ENCODE data around the gene PGA3.
"Not testable (repeated sequence)": the region's sequence is repeated elsewhere in the genome, so short reads cannot be mapped to it uniquely, and the experiment has no call there.

PGA3 gene

DNA sequence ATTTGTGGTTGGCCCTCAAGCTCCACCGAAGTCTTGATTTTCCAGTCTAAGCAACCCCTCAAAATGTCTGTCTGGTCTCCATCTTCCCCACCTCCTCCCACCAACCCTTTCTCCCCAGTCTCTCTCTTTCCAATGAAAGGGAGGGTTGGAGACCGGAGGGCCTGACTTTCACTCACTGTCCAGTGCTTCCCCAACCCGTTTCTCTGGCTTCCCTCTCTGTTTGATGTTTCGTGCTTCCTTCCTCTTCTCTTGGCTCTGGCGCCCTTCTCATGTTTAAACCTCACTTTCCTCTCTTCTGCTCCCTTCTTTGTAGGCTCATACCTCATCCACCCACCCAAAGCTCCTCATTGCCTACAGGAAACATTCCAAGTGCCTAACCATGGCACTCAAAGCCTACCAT, 31.0 kb upstream of the PGA3 start:
- no peak for DNase-seq

DNA sequence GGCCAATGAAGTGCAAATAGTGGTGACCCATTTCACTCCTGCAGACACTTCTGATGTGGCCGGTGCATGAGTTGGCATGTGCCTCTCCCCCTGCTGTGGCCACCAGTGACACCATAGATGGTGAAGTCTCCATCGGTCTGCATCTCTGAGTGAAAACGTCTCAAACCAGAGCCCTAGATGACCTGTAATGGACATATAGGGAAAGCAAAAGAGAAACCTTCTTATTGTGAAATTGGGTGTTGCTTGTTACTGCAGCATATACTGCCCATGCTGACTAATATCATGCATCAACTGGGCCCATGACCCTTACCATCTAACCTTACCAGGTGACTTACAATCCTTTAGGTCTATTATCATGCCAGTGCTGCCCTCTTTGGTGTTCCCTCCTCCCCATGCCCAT, 30.4 kb upstream of the PGA3 start:
- no peak for DNase-seq

DNA sequence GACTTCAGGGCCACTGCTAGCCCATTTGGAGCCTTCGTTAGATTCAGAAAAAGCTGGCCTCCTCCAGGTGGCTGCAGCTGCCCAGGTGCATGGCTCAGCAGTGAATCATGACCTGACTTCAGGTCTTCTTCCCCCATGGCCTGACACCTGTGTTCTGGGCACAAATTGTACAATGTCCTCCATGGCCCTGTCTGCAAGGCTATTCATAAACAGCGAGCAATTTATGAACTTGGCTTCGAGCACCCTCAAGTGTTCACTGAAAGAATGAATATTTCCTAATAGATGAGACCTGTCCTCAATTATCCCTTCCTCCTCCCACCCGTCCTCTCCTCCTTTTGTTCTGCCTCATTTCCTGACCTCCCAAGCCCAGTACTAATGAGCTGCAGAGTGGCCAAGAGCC, 29.9 kb upstream of the PGA3 start:
- DNase-seq: no peak

DNA sequence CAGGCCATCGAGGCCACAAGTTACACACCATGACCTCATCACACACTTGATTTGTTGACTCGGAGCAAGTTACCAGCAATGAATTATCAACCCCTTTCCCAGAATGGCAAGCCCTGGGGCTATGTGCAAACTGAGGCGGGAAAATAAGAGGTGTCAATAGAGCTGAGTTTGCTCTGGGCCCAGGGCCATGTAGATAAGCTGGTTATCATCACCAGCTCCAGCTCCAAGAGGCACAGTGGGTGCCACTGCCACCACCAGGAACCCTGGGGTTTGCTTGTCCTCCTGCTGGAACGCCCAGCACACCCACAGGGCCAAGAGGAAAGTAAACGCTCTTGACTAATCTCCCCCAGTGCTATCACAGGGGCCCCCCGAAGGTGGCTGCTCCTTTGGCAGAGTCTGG, 29.0 kb upstream of the PGA3 start:
- DNase-seq: no peak

DNA sequence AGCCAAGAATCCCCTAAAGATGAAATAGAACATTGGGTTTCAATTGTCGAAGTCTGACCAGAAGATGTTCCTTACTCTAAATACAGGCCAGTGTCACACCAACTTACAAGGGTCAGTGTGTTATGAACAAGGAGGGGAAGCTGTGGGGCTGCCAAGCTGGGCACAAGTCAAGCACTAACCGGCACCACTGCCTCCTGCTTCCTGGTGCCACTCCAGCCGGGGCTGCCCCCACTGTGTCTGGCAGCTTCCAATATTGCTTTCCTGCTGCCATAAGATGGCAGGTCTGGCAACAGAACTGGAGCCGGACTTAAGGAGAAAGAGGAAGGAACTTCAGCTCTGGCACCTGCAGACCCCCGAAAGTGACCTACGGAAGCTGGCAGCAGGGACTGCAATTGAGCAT, 28.4 kb upstream of the PGA3 start:
- no peak for DNase-seq

DNA sequence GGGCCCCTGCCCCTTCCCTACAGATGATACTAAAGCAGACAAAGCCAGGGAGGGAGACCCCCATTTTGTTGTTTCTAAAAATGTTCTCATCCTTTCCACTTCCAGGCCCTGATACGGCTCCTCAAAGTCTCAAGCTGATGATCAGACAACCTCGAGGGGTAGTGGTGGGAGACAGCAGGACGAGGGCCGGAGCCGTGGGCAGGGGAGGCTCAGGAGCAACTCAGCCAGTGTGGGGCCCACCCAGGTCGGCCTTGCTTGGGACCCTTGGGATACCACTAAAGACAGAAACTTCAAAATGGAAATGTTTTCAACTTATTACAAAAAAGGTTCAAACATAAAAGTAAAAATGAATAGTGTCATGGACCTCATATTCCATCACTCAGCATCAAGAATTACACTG, 26.9 kb upstream of the PGA3 start:
- no peak for DNase-seq

DNA sequence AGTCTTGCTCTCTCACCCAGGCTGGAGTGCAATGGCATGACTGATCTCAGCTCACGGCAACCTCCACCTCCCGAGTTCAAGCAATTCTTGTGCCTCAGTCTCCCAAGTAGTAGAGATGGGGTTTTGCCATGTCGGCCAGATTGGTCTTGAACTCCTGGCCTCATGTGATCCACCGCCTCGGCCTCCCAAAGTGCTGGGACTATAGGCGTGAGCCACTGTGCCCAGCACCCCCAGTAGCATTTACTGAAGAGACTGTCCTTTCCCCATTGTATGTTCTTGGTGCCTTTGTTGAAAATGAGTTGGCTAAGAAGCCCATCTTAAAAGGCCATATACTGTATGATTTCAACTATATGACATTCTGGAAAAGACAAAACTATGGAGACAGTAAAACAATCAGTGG, 23.1 kb upstream of the PGA3 start:
- not testable (repeated sequence) for DNase-seq

DNA sequence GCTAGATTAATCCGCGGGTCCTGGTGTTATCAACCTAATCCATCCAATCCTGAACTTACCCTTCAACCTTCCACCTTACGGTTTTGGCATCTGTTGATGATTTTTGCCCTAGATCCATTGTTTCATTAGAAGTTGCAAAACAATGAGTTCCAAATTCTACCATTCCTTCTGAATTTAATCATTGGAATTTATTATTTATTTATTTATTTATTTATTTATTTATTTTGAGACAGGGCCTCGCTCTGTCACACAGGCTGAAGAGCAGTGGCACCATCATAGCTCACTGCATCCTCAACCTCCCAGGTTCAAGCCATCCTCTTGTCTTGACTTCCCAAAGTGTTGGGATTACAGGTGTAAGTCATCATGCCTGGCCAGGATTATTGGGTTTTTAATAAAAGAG, 21.8 kb upstream of the PGA3 start:
- no peak for DNase-seq

DNA sequence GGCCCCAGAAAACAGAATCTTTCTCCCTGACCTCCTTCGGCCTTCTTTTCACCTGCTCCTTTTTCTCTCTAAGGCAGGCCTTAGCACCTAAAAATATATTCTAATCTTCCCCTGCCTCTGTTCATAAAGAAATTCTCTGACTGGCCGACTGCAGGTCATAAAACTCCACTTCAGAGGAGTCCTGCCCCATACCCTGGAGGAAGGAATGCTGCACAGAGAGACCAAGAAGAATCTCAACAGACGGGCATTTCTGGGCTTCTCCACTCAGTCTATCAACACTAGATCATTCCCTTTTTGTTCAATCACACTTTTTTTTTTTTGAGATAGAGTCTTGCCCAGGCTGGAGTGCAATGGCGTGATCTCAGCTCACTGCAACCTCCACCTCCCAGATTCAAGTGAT, 19.7 kb upstream of the PGA3 start:
- DNase-seq: no peak

DNA sequence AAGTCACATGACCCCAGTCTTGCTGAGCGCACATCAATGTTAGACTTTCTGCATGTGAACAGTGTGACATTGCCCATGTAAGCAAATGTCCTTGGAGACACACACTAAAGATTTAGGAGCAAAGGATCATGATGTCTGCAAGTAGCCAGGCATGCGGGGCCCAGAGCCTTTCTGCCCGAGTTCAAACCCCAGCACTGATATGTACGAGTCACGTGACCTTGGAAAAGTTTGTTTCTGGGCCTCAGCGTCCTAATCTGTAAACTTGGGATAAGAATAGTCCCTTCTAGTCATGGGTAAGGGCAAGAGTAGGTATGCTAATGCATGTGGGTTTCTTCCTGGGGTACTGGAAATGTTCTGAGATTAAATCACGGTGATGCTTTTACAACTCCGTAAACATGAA, 16.8 kb upstream of the PGA3 start:
- no peak for DNase-seq

DNA sequence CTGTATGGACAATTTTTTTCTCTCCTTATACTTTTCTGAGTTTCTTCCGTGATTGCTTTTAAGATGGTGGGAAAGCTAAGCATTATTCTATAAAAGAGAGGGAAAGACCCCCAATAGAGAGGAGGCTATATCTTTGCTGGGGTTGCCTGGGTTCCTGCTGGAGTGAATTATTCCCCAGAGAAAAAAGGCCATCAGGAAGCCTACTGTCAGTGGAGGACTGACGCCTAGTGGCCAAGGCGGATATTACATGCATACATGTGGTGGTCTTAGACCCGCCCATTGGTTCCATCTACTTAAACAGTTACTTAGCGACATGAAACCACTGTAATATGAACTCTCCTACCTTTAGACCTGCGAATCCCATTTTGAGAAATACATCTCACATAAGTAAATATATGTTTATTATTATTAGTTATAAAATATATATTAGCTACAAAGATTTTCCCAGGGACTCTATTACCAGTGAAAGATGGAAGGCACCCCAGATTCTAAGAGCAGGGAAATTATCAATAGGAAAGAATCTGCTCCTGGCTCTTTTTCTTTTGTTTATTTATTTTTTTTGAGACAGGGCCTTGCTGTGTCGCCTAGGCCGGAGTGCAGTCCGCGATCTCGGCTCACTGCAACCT, 15.7 kb upstream of the PGA3 start:
- DNase-seq: peak in 1 of 2 experiments; percentile 71

DNA sequence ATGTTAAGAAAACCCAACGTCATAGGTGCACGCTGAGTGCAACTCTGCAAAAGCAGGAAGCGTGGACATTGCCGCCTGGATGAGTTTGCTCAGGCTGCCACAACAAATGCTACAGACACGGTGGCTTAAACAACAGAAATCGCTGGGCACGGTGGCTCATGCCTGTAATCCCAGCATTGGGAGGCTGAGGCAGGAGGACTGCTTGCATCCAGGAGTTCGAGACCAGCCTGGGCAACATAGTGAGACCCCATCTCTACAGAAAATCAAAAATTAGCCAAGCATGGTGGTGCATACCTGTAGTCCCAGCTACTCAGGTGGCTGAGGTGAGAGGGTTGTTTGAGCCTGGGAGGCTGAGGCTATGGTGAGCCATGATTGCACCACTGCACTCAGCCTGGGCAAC, 13.4 kb upstream of the PGA3 start:
- no peak for DNase-seq

DNA sequence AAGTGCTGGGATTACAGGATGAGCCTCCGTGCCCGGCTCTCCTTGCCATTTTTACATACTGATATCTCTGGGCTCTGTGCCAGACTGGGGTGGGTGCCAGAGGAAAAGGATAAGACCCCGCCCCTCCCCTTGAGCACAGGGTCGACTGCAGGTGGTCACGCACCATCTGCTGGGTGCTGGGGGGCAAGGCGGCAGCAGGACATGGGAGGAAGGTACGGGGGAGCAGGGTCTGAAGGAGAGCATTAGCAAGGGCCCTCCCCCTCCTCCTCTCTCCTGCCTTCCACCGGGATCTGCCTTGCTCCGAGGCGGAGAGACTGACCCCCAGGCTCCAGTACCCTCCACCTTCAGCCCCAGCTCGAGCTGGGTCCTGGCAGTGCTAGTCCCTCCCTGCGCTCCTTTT, 9.7 kb upstream of the PGA3 start:
- no peak for DNase-seq

DNA sequence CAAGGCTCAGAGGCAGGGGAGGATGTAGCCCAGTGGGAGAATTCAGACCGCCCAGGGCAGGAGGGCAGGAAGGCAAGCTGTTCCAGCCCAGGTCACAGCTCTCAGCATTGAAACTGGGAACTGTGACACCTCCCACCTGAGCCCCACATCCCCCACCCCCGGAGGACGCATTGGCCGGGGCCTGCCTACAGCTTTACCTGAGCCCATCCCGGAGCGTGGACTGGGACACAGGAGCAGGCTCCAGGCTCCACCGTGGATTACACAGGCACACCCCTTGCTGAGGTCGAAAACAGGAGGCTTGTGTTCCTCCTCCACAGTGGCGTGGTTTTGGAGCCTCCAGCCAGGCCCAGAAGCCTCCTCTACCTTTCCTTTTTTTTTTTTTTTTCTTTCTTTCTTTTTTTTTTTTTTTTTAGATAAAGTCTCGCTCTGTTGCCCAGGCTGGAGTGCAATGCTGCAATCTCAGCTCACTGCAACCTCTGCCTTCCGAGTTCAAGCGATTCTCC, 9.1 kb upstream of the PGA3 start:
- no peak for DNase-seq

DNA sequence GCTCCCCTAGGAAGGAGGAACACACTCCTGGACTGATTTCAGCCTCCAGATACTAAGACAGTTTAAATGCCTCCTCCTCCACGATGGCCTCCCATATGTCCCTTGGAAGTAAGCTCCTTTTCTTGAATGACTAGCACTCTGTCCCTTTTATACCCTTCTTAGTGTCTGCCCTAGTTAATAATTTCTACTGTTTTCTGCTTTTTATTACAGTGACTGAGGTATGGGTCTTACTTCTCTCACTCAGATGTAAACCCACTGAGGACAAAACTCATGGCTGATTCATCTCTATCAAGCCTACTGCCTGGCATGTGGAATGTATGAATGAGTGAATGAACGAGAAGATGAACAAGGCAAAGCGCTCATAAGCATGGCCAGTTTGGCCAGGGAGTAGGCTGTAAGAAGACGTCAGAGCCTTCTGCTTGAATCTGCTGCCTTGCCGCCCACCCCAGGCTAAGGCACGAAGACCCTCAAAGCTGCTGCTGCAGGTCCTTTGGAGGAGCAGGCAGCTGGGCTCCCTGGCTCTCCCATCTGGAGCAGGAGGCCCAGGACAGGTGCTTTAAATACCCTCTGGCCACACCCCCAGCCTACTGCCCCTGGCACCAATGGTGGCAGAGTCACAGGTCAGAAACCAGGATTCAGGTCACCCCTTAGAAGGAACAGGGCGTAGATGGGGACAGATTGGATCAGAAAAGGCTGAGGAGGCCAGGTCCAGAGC, 8.2 kb upstream of the PGA3 start:
- no peak for DNase-seq

DNA sequence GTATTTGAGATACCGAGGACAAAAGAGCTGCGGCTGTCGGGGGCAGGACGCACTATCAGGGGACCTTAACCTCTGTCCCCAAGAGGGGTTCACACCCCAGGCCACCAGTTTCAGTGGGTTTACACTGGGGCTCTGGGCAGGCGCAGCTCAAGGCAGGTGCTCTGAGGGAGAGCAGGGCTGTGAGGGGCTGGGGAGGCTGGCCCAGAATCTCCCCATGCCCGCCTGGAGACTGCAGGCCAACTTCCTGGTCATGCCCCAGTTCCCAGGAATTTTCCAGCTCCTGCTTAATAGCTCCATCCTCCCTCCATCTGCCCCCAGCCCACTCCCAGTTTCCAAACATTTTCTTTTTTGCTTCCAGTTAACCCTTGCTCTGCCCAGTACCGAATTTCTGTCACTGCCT, 7.6 kb upstream of the PGA3 start:
- no peak for DNase-seq

DNA sequence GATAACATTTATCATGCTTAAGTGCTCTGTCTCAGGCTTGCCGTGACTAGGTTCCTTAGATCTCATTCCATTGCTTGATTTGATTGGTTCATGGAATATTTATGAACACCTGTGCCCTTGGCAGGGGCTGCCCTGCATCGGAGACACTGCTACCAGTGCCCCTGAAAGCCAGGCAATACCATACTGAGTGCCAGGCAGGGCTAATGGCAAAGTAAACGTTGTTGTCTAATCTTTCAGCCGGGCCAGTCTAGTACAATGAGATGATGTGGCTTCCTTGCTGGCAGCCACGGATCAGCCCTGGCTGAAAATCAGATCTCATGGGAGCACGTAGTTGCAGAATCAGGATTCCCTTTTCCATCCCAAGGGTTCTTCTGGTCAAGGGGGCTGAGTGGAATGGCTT, 5.0 kb upstream of the PGA3 start:
- DNase-seq: no peak

DNA sequence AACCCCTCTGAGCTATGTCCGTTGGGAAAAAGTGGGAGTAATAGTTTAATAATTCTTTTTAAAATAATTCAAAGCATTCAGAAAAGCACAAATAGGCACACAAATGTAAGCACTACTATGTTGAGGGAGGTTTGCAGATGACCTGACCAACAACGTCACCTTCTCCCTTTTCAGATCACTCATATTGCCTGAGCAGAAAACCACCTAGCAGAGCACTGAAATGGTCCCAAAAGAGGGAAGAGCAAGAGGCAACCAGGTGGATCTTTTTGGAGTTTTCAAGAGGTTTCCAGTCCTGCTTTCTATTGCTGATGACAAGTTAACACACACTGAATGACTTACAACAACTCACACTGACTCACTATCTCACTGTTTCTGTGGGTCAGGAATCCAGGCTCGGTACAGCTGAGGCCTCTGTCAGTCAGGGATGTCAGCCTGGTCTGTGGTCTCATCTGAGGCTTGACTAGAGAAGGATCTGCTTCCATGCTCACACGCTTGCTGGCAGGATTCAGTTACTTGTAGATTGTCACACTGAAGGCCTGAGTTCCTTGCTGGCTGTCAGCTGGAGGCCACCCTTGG, 4.3 kb upstream of the PGA3 start:
- DNase-seq: no peak

DNA sequence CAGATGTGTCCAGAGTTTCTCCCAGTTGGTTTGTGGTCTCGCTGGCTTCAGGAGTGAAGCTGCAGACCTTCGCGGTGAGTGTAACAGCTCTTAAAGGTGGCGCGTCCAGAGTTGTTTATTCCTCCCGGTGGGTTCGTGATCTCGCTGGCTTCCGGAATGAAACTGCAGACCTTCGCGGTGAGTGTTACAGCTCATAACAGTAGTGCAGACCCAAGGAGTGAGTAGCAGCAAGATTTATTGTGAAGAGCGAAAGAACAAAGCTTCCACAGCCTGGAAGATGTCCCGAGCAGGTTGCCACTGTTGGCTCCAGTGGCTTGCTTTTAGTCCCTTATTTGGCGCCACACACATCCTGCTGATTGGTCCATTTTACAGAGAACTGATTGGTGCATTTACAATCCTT, 1.8 kb upstream of the PGA3 start:
- DNase-seq: no peak

DNA sequence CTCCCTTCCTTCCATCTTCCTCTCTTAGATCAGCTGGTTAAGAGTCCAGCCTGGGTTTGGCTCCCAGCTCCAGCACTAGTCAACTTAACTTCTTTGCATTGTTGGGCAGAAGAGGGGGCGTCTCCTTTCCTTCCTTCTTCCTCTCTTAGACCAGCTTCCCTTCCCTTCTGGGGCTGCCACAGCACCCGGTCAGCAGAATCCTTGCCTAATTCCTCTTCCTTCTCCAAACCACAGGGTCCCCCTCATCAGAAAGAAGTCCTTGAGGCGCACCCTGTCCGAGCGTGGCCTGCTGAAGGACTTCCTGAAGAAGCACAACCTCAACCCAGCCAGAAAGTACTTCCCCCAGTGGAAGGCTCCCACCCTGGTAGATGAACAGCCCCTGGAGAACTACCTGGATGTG, 558 bp downstream of the PGA3 start:
- not testable (repeated sequence) for DNase-seq

DNA sequence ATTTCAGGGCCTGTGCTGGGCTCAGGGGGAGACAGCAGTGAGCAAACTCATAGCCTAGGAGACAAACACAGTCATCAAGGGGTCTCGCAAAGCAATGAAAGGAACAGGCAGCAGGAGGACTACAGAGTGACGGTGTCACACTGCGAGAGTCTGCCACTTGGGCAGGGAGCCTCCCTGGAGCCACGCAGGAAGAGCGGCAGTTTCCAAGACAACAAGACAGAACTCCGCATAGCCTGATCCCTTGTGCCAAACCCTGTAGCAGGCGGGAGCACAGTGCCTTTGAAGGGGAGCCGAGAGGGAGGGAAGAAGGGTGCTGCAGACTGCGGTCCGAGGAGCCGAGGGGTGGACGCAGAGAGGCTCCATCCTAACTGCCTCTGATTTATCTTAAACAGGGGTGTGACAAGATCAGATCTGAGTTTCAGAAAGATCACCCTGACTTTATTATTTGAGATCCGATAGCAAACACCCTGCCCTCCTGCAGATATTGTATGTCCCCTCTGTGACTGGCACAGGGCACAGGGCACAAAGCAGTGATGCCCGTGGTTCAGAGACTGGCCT, 1.3 kb downstream of the PGA3 start:
- not testable (repeated sequence) for DNase-seq

DNA sequence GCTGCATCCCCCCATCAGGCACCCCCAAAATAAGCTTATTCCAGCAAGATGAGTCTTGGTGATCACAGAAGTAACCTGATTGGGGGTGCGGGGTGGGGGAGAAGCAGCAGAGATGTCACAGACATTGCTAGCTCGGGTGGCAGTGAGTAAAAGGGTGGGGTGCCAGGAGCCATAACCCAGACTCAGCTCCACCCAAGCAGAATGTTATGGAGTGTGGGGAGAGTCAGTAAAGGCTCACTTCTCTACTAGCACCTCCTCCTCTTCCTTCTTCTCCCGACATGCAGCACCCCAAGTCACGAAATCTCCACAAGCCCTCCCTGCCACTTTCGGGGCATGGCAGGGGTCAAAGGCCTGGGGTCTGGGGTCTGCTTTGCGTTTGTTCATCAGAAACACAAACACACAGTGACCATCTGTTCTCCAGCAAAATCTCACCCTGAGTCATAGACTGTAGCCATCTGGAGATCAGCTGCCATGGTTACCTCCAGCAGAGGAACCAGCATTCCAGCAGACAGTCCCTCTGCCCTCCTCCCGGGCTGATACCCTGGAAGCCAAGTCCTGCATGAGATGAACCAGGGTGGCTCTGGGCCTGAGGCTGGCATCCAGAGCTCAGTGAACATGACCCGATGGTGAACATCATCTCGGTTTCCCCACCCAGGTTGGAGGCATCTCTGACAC, 4.5 kb downstream of the PGA3 start:
- DNase-seq: not testable (repeated sequence)

DNA sequence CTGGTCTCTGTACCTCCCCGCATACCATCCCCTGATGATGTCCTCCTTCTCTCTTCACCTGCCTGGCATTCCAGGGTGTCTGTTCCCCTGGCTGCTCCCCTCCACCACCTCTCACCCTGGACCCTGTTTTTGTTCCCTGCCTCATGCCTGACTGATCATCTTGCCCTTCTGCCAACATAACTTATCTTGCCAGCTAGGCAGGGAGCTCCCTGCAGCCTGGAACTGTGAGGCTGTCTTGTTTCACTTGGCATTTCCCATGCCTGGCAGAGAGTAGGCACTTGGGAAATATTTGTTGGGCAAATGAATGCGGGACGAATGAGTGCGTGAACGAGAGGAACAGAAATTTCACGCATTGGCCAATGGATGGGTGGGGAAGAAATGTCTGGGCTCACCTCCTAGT, 7.3 kb downstream of the PGA3 start:
- DNase-seq: not testable (repeated sequence)

Measured in SW 1271 (cell line).